ENCODE results near the gene CTXND1. TPM values are rescaled to one million over a fixed set of nuclear protein-coding genes. Genes with fewer than 3 reads are reported as not detected.

CTXND1 gene
- total RNA-seq, 1 experiment from 2014 or later, result 0.04 TPM

DNA sequence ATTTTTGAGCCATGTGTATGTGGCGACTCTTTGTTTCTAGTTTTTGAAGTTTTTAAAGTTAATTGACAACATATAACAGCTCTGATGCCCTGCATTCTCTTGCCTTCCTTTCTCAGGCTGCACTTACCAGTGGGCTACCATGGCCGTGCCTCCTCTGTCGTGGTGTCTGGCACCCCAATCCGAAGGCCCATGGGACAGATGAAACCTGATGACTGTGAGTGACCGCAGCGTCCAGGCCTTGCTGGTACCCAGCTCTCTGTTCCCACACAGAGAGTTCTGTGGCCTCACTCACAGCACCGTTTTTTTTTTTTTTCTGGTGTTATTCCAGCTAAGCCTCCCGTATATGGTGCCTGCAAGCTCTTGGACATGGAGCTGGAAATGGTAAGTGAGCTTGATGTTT lies 84.1 kb downstream of the CTXND1 start (continued):
- TF ChIP-seq, protein P1, sequence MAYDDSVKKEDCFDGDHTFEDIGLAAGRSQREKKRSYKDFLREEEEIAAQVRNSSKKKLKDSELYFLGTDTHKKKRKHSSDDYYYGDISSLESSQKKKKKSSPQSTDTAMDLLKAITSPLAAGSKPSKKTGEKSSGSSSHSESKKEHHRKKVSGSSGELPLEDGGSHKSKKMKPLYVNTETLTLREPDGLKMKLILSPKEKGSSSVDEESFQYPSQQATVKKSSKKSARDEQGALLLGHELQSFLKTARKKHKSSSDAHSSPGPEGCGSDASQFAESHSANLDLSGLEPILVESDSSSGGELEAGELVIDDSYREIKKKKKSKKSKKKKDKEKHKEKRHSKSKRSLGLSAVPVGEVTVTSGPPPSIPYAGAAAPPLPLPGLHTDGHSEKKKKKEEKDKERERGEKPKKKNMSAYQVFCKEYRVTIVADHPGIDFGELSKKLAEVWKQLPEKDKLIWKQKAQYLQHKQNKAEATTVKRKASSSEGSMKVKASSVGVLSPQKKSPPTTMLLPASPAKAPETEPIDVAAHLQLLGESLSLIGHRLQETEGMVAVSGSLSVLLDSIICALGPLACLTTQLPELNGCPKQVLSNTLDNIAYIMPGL (CRISPR knock-in tag; IDR thresholded peaks at IDR 0.05), result no peak

DNA sequence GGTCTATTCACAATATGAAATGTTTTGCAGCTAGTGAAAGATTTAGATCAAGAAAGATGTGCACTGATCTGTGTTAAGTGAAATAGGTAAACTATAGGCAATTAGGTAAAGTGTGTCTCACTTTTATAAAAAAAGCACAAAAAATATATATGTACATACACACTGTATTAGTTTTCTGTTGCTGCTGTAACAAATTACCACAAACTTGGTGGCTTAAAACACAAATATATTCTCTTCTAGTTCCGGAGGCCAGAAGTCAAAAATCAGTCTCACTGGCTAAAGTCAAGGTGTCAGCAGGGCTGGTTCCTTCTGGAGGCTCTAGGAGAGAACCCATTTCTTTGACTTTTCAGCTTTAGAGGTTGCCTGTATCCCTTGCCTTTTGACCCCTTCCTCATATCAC lies 88.1 kb downstream of the CTXND1 start:
- no peak for ATAC-seq
- H3K9me3 Mint-ChIP-seq, result no peaks in the 10 kb centered on the region
- no peaks in the 10 kb centered on the region for H3K4me1 Mint-ChIP-seq
- no peak for DNase-seq (ENCODE audit: low spot score)
- POLR2A ChIA-PET, result no interaction called here
- TF ChIP-seq FOXJ3 (CRISPR knock-in tag; IDR thresholded peaks at IDR 0.05; ENCODE audit: borderline replicate concordance), result no peak
- no peak for TF ChIP-seq ZSCAN18 (CRISPR knock-in tag; IDR thresholded peaks at IDR 0.05)
- no peak for TF ChIP-seq MLX (CRISPR knock-in tag; IDR thresholded peaks at IDR 0.05)
- TF ChIP-seq, protein P2, sequence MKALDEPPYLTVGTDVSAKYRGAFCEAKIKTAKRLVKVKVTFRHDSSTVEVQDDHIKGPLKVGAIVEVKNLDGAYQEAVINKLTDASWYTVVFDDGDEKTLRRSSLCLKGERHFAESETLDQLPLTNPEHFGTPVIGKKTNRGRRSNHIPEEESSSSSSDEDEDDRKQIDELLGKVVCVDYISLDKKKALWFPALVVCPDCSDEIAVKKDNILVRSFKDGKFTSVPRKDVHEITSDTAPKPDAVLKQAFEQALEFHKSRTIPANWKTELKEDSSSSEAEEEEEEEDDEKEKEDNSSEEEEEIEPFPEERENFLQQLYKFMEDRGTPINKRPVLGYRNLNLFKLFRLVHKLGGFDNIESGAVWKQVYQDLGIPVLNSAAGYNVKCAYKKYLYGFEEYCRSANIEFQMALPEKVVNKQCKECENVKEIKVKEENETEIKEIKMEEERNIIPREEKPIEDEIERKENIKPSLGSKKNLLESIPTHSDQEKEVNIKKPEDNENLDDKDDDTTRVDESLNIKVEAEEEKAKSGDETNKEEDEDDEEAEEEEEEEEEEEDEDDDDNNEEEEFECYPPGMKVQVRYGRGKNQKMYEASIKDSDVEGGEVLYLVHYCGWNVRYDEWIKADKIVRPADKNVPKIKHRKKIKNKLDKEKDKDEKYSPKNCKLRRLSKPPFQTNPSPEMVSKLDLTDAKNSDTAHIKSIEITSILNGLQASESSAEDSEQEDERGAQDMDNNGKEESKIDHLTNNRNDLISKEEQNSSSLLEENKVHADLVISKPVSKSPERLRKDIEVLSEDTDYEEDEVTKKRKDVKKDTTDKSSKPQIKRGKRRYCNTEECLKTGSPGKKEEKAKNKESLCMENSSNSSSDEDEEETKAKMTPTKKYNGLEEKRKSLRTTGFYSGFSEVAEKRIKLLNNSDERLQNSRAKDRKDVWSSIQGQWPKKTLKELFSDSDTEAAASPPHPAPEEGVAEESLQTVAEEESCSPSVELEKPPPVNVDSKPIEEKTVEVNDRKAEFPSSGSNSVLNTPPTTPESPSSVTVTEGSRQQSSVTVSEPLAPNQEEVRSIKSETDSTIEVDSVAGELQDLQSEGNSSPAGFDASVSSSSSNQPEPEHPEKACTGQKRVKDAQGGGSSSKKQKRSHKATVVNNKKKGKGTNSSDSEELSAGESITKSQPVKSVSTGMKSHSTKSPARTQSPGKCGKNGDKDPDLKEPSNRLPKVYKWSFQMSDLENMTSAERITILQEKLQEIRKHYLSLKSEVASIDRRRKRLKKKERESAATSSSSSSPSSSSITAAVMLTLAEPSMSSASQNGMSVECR (CRISPR knock-in tag; IDR thresholded peaks at IDR 0.05; ENCODE audit: borderline replicate concordance), result no peak
- no peak for TF ChIP-seq TEAD1 (CRISPR knock-in tag; IDR thresholded peaks at IDR 0.05)
- TF ChIP-seq IRF1 (CRISPR knock-in tag; IDR thresholded peaks at IDR 0.05), result no peak
- TF ChIP-seq, protein P1 (CRISPR knock-in tag; IDR thresholded peaks at IDR 0.05), result no peak
- no peak for TF ChIP-seq ATF3 (CRISPR knock-in tag; conservative IDR thresholded peaks at IDR 0.05)
- TF ChIP-seq ZBTB21 (CRISPR knock-in tag; IDR thresholded peaks at IDR 0.05; ENCODE audit: borderline replicate concordance), result no peak
- TF ChIP-seq CREM (CRISPR knock-in tag; IDR thresholded peaks at IDR 0.05), result no peak
- TF ChIP-seq CDX4 (CRISPR knock-in tag; IDR thresholded peaks at IDR 0.05; ENCODE audit: borderline replicate concordance), result no peak
- no peak for TF ChIP-seq SMAD4 (CRISPR knock-in tag; IDR thresholded peaks at IDR 0.05)
- no peak for TF ChIP-seq E2F4 (CRISPR knock-in tag; IDR thresholded peaks at IDR 0.05; ENCODE audit: borderline replicate concordance, low read depth)
- no peak for TF ChIP-seq TP53 (CRISPR knock-in tag; IDR thresholded peaks at IDR 0.05)
- no peak for TF ChIP-seq STAT6 (CRISPR knock-in tag; conservative IDR thresholded peaks at IDR 0.05; ENCODE audit: low read depth)
- no peak for TF ChIP-seq USF1 (CRISPR knock-in tag; IDR thresholded peaks at IDR 0.05)
- no peak for TF ChIP-seq HMGA2 (CRISPR knock-in tag; IDR thresholded peaks at IDR 0.05)
- no peak overlapping the region for H3K4me3 Mint-ChIP-seq
- CTCF ChIA-PET, result no interaction called here
- H3K36me3 Mint-ChIP-seq, result peaks cover 41% of the 10 kb centered on the region
- H3K27me3 Mint-ChIP-seq (ENCODE audit: low read depth), result no peaks in the 10 kb centered on the region
- no peak overlapping the region for H3K27ac Mint-ChIP-seq

Measured in WTC11 (cell line).